HEK293 (cell line): ENCODE results near the gene MAP4K5.

Experiments used
- CTCF ChIA-PET: fragments of 350-600 bp; formaldehyde crosslinking; extraction: SDS; loops from one replicate; lab custom pipeline; 2021; ENCODE audit warnings: antibody characterized with exemption; lab: Yijun Ruan, JAX
- POLR2A ChIA-PET: fragments of 300-600 bp; formaldehyde crosslinking; extraction: SDS; loops from one replicate; lab custom pipeline; 2020; ENCODE audit warnings: antibody characterized with exemption, inconsistent platforms; lab: Yijun Ruan, JAX
- H3K27ac ChIP-seq: fragments of 200-500 bp; sonication (Bioruptor generic); 2 replicates; pipeline ENCODE4 v1.5.1; 2014; ENCODE audit warnings: low read depth, low read length, control low read depth, inconsistent platforms; ENCODE audit errors: extremely low read depth
- H3K36me3 ChIP-seq, 2 experiments: fragments of 200-500 bp in 1 of 2; sonication (Bioruptor generic) in 1 of 2; 1 replicate in 1 of 2; 2 replicates in 1 of 2; pipeline ENCODE4 v1.5.1; 2014 to 2017; ENCODE audit warnings: inconsistent platforms in 2 of 2, low read length in 2 of 2; ENCODE audit not compliant: control insufficient read depth in 2 of 2, insufficient read depth in 1 of 2
- H3K4me1 ChIP-seq: fragments of 200-500 bp; sonication (Bioruptor generic); 2 replicates; pipeline ENCODE4 v1.5.1; 2014; ENCODE audit warnings: mild to moderate bottlenecking, low read length, inconsistent platforms; ENCODE audit not compliant: control insufficient read depth, insufficient read depth
- H3K4me3 ChIP-seq: 2 replicates; pipeline ENCODE4 v1.5.1; 2011; ENCODE audit warnings: low read depth, mild to moderate bottlenecking, control low read depth, low read length, moderate library complexity
- H3K9me3 ChIP-seq: fragments of 200-500 bp; sonication (Bioruptor generic); 2 replicates; pipeline ENCODE4 v1.5.1; 2014; ENCODE audit warnings: low read depth, low read length, inconsistent platforms; ENCODE audit not compliant: control insufficient read depth, insufficient read depth
- CTCF ChIP-seq: fragments of 450-650 bp; formaldehyde crosslinking; IDR thresholded peaks from 2 replicates; pipeline ENCODE4 v1.5.1; 2016; ENCODE audit warnings: missing biosample characterization, missing genetic modification characterization
- FEZF1 ChIP-seq: fragments of 450-650 bp; formaldehyde crosslinking; IDR thresholded peaks from 2 replicates; pipeline ENCODE4 v1.5.1; 2016; ENCODE audit warnings: missing biosample characterization, missing genetic modification characterization
- GLIS1 ChIP-seq: fragments of 450-650 bp; formaldehyde crosslinking; IDR thresholded peaks from 2 replicates; pipeline ENCODE4 v1.5.1; 2016; ENCODE audit warnings: missing biosample characterization, missing genetic modification characterization
- HOXC10 ChIP-seq: sonication (generic); formaldehyde crosslinking; IDR thresholded peaks from 2 replicates; pipeline ENCODE4 v1.8.1; 2023; ENCODE audit warnings: mild to moderate bottlenecking, missing genetic modification reagents
- INSM2 ChIP-seq: fragments of 450-650 bp; formaldehyde crosslinking; IDR thresholded peaks from 2 replicates; pipeline ENCODE4 v1.5.1; 2016; ENCODE audit warnings: missing biosample characterization, missing genetic modification characterization
- MYNN ChIP-seq: fragments of 450-650 bp; formaldehyde crosslinking; IDR thresholded peaks from 2 replicates; pipeline ENCODE4 v1.5.1; 2016; ENCODE audit warnings: missing biosample characterization, missing genetic modification characterization, borderline replicate concordance
- OVOL3 ChIP-seq: fragments of 450-650 bp; formaldehyde crosslinking; IDR thresholded peaks from 2 replicates; pipeline ENCODE4 v1.5.1; 2016; ENCODE audit warnings: missing biosample characterization, missing genetic modification characterization
- TSHZ1 ChIP-seq: fragments of 450-650 bp; formaldehyde crosslinking; IDR thresholded peaks from 2 replicates; pipeline ENCODE4 v1.5.1; 2016; ENCODE audit warnings: missing biosample characterization, missing genetic modification characterization, borderline replicate concordance
- YY1 ChIP-seq: fragments of 450-650 bp; formaldehyde crosslinking; IDR thresholded peaks from 2 replicates; pipeline ENCODE4 v1.5.1; 2018; ENCODE audit warnings: missing biosample characterization, missing genetic modification characterization
- ZBTB1 ChIP-seq: fragments of 450-650 bp; formaldehyde crosslinking; IDR thresholded peaks from 2 replicates; pipeline ENCODE4 v1.5.1; 2016; ENCODE audit warnings: missing biosample characterization, missing genetic modification characterization
- ZBTB48 ChIP-seq: fragments of 450-650 bp; formaldehyde crosslinking; IDR thresholded peaks from 2 replicates; pipeline ENCODE4 v1.5.1; 2016; ENCODE audit warnings: missing biosample characterization, missing genetic modification characterization
- ZFP37 ChIP-seq: fragments of 450-650 bp; formaldehyde crosslinking; IDR thresholded peaks from 2 replicates; pipeline ENCODE4 v1.5.1; 2016; ENCODE audit warnings: missing biosample characterization, missing genetic modification characterization
- ZNF311 ChIP-seq: fragments of 450-650 bp; formaldehyde crosslinking; IDR thresholded peaks from 2 replicates; pipeline ENCODE4 v1.5.1; 2017; ENCODE audit warnings: missing biosample characterization, missing genetic modification characterization, borderline replicate concordance
- ZNF335 ChIP-seq: fragments of 450-650 bp; formaldehyde crosslinking; conservative IDR thresholded peaks from 2 replicates; pipeline ENCODE4 v1.5.1; 2016; ENCODE audit warnings: missing biosample characterization, missing genetic modification characterization
- ZNF585B ChIP-seq: fragments of 450-650 bp; formaldehyde crosslinking; IDR thresholded peaks from 2 replicates; pipeline ENCODE4 v1.5.1; 2016; ENCODE audit warnings: missing biosample characterization, missing genetic modification characterization
- ZNF621 ChIP-seq: fragments of 450-650 bp; formaldehyde crosslinking; IDR thresholded peaks from 2 replicates; pipeline ENCODE4 v1.5.1; 2017; ENCODE audit warnings: missing biosample characterization, missing genetic modification characterization
- ZNF654 ChIP-seq: fragments of 450-650 bp; formaldehyde crosslinking; IDR thresholded peaks from 2 replicates; pipeline ENCODE4 v1.5.1; 2016; ENCODE audit warnings: low read depth, missing biosample characterization, missing genetic modification characterization
- ZNF830 ChIP-seq: fragments of 450-650 bp; IDR thresholded peaks from 2 replicates; pipeline ENCODE4 v1.5.0; 2018; ENCODE audit warnings: missing biosample characterization, missing genetic modification characterization, low read depth, mild to moderate bottlenecking, moderate library complexity
- ZNF843 ChIP-seq: fragments of 450-650 bp; formaldehyde crosslinking; IDR thresholded peaks from 2 replicates; pipeline ENCODE4 v1.5.1; 2016; ENCODE audit warnings: missing biosample characterization, missing genetic modification characterization

MAP4K5 gene

GRCh38 chr14:50417853-50418252 is 114.5 kb downstream of the MAP4K5 start:
- peaks cover 24 to 37% of the 10 kb centered on the region in 2 experiments for H3K36me3 ChIP-seq
- no peak overlapping the region for H3K27ac ChIP-seq
- TF ChIP-seq ZNF843 (tag by site-specific recombination) (no peak), OVOL3 (tag by site-specific recombination) (no peak), ZBTB48 (tag by site-specific recombination) (no peak), ZNF335 (tag by site-specific recombination) (no peak), ZBTB1 (no peak), HOXC10 (CRISPR knock-in tag) (no peak), INSM2 (no peak), GLIS1 (tag by site-specific recombination) (no peak), CTCF (no peak), FEZF1 (no peak), ZNF621 (no peak), ZNF830 (tag by site-specific recombination) (no peak), ZNF585B (tag by site-specific recombination) (no peak), ZFP37 (tag by site-specific recombination) (no peak)
- ChIA-PET CTCF (no interaction called here), POLR2A (no interaction called here)
- no peak overlapping the region for H3K4me3 ChIP-seq
- no peaks in the 10 kb centered on the region for H3K9me3 ChIP-seq
- no peaks in the 10 kb centered on the region for H3K4me1 ChIP-seq

- Histone ChIP-seq H3K9me3 (no peaks in the 10 kb centered on the region), H3K4me3 (no peak overlapping the region)
- TF ChIP-seq TSHZ1 (tag by site-specific recombination), result no peak
- TF ChIP-seq MYNN (tag by site-specific recombination), result no peak
- TF ChIP-seq ZNF311, result no peak
- TF ChIP-seq YY1 (tag by site-specific recombination), result no peak
- TF ChIP-seq ZNF654, result no peak
- TF ChIP-seq, all 188 proteins: peak for 0
- POLR2A ChIA-PET, result no interaction called here
- Histone ChIP-seq H3K27ac (no peak overlapping the region), H3K36me3 (no peaks in the 10 kb centered on the region; a peak in 1 of 3 replicates), H3K4me1 (no peaks in the 10 kb centered on the region)
- CTCF ChIA-PET, result no interaction called here
Observed at GRCh38 chr14:50410921-50411320, 121.4 kb downstream of the MAP4K5 start.
